ENCODE measurements around the gene BICD2.
"Not testable (repeated sequence)": the region's sequence is repeated elsewhere in the genome, so short reads cannot be mapped to it uniquely, and the experiment has no call there.

BICD2 gene

GRCh38 chr9:92764381-92764987, at the start of gene BICD2:
BICD2 (minus strand) TSS chr9:92764833; CDS start chr9:92764744, 89 bp downstream.
- DNase-seq = no peak

DNA sequence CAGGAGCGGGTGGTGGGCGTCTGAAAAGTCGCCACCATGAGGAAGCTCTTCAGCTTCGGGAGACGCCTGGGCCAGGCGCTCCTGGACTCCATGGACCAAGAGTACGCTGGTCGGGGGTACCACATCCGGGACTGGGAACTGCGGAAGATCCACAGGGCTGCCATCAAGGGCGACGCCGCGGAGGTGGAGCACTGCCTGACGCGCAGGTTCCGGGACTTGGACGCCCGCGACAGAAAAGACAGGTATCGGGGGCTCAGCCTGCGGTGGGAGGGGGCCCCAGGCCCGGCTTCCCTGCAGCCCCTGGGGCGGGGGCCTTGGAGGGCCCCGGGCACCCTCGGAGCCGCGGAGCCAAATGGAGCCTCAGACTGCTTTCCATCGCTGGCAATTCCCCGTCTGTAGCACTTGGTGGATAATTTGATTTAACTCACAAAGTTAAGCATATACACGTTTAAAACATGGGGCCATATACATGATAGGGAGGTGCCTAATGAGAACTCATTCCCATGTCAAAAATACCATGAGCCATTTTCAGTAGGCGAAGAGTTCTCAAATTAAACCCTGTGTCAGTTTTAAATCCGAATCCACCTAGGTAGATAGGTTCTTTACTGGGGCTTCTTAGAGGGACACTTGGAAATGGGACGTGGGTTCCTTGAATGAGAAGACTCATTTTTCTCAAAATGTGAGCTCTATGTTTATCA, 45.1 kb upstream of the BICD2 start:
- DNase-seq = not testable (repeated sequence)

- peak; percentile 42 for DNase-seq
Measured at GRCh38 chr9:92808726-92809451, 44.3 kb upstream of the BICD2 start.

DNA sequence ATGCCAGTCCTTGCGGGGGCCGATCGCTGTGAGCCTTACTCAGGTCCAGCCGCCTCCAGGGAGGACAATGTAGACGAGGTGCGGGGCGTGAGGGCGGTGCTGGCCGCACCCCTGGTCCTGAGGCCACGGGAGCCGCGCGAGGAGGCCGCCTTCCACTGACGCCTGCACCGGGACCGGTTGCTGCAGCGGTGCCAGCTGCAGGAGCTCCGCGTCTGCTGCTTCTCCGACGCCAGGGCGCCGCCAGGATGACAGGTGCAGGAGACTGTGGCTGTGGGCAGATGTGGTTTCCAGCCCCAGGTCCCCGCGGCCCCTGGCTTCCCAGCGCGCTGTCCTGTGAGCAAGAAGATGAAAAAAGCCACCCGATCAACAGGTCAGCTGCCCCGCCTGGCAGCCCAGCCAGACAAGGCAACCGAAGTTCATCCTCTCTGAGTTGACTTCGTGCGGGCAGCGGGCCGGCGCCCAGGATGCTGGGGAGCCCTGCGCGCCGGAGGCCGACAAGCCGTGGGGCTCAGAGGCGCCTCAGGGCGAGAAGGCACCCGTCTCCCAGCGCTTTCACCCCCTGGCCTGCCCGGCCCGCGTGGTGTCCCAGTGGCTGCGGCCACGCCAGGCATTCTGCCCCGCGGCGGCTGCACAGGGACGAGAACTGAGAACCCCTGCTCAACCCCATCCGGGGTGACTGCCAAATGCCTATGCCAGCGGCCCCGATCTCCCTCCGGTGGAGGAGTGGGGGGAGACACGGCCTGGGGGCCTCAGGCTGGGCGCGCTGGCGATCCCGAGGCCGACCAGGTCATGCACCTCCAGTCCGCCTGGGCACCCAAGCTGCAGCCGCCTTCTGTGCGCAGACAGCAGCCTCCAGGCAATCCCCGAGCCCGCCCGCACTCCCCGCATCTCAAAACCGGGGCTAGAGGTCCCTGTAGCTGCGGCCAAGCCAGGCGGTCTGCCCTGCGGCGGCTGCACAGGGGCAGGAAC, 43.4 kb upstream of the BICD2 start:
- peak; percentile 26 for DNase-seq

DNA sequence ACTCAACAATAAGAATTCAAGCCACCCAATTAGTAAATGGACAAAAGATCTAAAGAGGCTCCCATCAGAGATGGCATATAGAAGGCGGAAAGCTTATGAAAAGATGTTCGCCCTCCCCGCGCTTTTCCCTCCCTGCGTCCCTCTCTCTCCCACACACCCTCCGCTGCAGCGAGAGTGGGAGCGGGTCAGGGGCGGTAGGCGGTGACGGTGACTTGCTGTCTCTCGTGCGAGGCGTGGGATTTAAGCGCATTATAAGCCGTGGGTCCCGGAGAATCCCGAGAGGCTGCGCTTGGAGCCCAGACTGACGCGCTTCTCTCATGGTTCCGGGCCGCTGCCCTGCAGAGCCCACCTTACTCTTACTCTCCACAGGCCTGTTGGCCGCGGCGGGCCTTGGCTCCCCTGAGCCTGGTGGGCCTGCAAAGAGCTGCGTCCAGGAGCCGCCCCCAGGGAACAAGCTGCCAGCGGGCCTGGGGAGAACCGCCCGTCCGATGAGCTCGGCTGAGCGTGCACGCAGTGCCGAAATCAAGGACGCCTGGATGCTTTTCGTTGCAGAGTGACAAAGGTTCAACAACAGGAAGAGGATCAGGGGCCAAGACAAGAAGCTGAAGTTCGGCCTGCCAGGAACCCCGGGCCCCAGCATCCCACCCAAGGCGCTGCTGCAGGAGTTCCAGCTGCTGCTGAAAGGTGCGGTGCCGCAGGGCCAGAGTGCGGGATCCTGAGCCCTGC, 42.6 kb upstream of the BICD2 start:
- no peak for DNase-seq

DNA sequence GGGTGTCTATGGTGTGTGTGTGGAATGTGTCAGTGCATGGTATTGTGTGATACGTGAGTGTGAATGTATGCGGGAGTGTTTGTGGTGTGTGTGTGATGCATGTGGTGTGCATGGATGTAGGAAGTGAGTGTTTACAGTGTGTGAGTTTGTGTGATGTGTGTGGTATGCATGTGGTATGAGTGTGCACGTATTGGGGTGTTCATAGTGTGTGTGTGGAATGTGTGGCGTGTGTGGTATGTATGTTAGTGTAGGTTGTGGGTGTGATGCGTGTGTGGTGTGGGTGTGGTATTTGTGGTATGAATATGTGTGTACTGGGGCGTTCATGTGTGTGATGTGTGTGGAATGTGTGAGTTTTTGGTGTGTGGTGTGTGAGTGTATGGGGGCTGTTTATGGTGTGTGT, 40.1 kb upstream of the BICD2 start:
- no peak for DNase-seq

GRCh38 chr9:92798358-92798757, 33.7 kb upstream of the BICD2 start:
- DNase-seq = no peak

DNA sequence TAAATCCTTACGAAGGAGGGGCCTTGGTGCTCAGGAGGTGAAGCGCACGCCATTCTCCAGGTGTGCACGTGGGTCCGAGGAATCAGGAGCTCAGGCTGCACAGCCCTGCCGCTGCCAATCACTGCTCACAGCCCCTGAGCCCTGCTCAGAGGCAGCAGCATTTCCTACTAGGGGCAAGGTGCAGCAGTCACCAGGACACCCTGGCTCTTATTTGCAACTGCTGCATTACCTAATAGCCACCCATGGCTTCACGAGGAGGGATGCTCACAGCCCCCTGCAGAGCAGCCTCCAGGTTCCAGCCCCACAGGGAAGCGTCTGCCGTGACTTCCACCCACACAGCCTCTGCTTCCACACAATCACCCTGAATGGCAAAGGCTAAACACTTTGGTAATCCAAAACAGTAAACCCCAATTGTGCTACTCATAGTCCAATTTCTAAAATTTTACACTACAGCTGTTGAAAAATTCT, 31.7 kb upstream of the BICD2 start:
- not testable (repeated sequence) for DNase-seq

GRCh38 chr9:92795598-92796336, 31.1 kb upstream of the BICD2 start:
- DNase-seq = no peak

DNA sequence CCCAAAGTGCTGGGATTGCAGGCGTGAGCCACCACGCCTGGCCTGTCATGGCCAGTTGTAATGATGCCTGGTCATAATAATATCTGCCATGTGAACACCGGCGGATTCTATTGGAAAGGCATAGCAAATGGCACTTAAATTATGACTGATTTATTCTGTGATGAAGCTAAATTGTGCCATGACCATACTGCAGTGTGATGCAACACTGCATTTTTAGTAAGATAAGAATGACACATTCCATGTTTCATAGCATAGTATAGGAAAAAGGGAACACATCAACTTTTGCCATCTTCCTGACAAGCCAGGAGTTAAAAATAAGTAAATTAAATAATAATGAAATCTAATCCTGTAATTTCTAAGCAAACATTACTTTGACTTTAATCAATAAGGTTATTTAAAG, 30.4 kb upstream of the BICD2 start:
- no peak for DNase-seq

DNA sequence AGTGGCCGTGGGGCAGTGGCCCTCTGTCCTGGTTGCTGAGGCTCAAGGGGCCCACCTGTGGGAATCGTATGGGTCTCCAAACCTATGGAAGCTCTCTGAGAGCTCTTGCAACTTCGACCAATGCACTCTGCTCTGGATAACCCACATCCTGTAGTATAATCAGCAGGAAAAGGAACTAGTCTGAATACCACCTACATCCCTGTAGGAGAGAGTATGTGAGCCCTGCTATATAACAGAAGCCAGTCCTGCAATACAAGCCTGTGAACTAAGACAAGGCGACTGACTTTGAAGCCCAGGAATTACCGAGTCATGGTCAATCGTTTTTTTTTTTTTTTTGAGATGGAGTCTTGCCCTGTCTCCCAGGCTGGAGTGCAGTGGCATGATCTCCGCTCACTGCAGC, 29.8 kb upstream of the BICD2 start:
- no peak for DNase-seq

DNA sequence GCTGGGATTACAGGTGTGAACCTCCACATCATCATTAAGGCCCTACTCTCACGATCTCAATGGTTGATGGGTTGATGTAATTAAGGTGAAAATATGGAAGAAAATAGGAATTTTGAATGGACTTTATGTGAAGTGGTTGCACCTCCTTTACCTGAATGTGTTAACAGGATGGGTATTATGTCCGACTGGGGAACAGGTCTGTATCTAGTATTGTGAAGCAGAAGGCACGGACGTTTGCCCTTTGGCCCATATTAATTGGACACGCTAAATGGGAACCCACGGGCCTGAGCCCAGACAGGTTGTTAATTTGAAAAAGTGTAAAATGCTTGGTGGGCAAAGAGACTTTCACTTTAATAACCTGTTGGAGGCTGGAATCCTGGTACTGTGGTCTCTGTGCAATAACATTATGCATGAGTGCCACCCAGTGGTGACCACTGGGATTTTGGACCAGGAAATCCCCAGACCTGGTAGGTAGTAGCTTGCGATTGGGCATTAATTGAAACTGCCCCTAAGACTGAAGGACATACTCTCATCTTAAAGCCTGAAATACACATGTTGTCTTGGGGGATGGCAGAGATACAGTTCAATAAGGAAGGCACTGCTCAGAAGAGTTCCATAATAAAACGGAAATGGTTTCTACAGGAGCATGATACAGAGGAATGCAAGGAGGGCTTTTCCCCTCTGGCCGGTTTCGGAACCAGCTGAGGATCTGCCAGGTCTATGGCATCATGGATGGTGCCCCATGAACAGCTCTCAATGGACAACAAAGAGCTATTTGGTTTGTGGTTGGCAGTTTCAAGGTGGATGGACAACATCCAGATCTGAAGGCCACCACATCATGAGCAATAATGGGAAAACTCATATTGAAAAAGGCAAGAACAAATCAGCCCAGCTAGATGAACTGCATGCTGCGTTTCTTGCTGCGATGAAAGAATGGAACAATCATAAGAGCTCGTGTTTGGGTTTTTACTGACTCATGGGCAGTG, 26.2 kb upstream of the BICD2 start:
- peak; percentile 75 for DNase-seq

- no peak for DNase-seq
Measured at GRCh38 chr9:92786298-92786697, 21.7 kb upstream of the BICD2 start.

- DNase-seq = no peak
Measured at GRCh38 chr9:92781899-92782298, 17.3 kb upstream of the BICD2 start.

GRCh38 chr9:92780206-92780605, 15.6 kb upstream of the BICD2 start:
- no peak for DNase-seq

DNA sequence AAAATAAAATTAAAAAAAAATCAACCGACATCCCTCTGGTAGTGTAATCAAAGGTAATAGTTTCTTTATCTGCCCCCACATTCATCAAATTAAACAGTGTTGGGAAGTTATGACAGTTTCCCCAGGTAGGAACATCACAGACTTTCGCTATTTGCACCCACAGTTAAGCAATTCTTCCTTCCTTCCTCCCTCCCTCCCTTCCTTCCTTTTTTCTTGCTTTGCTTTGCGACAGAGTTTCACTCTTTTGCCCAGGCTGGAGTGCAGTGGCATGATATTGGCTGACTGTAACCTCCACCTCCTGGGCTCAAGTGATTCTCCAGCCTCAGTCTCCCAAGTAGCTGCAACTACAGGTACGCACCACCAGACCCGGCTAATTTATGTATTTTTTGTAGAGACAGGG, 10.8 kb upstream of the BICD2 start:
- no peak for DNase-seq

- no peak for DNase-seq
Measured at GRCh38 chr9:92774274-92774673, 9.6 kb upstream of the BICD2 start.

DNA sequence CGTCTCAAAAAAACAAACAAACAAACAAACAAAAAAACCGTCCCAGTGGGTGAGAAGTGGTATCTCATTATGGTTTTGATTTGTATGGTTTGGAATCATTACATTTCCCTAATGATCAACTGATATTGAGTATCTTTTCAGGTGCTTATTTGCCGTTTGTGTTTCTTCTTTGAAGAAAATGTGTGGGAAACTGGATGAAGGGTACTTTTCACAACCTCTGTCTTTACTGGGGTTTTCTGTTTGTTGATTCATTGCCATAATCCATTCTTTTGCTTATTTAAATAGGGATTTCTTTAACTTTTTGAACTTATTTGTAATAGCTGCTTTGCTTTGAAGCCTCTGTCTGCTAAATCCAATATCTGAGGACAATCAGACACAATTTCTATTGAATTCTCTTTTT, 9.2 kb upstream of the BICD2 start:
- DNase-seq = no peak

DNA sequence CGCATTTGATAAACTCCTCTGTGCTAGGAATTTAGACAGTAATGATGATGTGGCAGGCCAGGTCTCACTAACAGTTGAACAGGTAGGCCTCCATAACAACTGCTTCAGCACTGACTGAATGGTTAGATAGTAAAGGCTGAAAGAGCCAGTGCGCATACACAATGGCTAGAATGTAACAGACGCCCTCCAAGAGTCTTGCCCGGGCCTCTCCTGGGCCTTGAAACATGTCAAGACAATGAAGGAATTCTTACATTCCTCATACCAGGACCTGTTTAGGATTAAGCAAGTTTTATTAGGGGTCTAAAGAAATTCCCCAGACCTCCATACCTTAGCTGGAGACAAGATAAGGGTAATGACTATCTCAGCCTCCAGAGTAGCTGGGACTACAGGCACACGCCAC, 6.7 kb upstream of the BICD2 start:
- no peak for DNase-seq

DNA sequence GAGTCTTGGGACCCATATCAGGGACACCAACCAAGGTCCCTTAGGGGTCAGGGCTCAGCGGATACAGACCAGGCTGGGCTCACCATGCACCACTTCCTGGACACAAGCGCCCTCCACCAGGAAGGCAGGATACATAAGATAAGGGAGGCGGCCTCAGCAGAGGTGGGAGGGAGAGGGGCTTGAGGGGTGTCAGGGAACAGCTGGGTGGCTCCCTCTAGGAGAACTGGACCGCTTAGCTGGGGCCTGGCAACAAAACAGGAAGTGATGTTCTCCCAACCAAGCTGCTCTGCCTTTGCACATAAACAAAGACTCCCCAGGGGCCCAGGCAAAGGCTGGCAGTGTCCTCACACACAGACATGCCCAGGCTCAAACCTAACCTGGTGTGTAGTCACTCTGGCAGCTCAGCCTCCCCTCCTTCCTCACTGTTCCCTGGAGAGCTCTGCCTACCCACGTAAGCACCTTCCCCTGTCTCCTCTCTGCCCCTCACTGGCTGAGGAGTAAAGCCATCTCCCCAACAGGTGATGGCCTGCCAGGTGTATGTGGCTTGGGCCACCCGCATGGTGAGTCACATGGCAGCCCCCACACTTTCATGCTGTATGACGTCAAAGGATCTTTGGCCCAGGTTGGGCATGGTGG, 5.8 kb upstream of the BICD2 start:
- no peak for DNase-seq

All from activated CD4-positive, alpha-beta T cell treated with anti-CD3 and anti-CD28 coated beads, Interleukin-2, Interleukin-6, amounts not matched to agents 100 ng/mL and 50 ng/mL, durations not matched to agents 16 hours and 8 hours (primary cell).